ENCODE results near the gene INTS1.

The INTS1 gene

DNA sequence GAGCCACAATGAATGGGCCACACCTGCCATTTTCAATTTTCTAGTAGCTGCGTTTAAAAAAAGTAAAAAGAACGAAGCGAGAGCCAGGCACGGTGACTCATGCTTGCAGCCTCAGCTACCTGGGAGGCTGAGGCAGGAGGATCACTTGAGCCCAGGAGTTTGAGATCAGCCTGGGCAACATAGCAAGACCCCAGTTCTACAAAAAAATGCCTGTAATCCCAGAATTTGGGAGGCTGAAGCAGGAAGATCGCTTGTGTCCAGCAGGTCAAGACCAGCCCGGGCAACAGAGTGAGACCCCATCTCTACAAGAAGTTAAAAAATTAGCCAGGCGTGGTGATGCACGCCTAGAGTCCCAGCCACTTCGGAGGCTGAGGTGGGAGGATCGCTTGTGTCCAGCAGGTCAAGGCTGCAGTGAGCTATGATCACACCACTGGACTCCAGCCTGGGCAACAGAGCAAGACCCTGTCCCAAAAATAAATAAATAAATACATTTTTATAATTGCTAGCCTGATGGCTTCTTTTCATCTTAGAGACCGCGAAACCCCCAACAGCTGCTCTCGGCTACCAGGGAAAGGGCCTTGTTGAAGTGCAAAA is 77.0 kb downstream of the INTS1 start:
- H3K27ac ChIP-seq = no peak overlapping the region
- TF ChIP-seq, protein P1, sequence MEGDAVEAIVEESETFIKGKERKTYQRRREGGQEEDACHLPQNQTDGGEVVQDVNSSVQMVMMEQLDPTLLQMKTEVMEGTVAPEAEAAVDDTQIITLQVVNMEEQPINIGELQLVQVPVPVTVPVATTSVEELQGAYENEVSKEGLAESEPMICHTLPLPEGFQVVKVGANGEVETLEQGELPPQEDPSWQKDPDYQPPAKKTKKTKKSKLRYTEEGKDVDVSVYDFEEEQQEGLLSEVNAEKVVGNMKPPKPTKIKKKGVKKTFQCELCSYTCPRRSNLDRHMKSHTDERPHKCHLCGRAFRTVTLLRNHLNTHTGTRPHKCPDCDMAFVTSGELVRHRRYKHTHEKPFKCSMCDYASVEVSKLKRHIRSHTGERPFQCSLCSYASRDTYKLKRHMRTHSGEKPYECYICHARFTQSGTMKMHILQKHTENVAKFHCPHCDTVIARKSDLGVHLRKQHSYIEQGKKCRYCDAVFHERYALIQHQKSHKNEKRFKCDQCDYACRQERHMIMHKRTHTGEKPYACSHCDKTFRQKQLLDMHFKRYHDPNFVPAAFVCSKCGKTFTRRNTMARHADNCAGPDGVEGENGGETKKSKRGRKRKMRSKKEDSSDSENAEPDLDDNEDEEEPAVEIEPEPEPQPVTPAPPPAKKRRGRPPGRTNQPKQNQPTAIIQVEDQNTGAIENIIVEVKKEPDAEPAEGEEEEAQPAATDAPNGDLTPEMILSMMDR (conservative IDR thresholded peaks at IDR 0.05) = no peak

DNA sequence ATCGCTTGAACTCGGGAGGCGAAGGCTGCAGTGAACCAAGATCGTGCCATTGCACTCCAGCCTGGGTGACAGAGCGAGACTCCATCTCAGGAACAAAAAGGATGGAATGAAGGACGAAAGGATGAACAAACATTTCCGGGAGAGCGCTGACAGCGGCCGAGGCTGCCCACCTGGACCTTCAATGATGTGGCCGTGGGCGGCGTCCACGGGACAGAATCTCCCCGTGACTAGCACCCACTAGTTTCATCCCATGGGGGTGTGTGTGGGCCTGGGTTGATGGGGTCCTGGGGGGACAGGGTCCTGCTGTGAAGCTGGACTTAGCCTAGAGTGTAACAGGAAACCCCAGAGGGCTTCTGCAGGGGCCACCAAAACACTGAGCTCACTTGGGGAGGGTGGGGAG is 77.7 kb downstream of the INTS1 start:
- TF ChIP-seq, protein P1 (conservative IDR thresholded peaks at IDR 0.05) = no peak
- H3K27ac ChIP-seq = no peak overlapping the region

DNA sequence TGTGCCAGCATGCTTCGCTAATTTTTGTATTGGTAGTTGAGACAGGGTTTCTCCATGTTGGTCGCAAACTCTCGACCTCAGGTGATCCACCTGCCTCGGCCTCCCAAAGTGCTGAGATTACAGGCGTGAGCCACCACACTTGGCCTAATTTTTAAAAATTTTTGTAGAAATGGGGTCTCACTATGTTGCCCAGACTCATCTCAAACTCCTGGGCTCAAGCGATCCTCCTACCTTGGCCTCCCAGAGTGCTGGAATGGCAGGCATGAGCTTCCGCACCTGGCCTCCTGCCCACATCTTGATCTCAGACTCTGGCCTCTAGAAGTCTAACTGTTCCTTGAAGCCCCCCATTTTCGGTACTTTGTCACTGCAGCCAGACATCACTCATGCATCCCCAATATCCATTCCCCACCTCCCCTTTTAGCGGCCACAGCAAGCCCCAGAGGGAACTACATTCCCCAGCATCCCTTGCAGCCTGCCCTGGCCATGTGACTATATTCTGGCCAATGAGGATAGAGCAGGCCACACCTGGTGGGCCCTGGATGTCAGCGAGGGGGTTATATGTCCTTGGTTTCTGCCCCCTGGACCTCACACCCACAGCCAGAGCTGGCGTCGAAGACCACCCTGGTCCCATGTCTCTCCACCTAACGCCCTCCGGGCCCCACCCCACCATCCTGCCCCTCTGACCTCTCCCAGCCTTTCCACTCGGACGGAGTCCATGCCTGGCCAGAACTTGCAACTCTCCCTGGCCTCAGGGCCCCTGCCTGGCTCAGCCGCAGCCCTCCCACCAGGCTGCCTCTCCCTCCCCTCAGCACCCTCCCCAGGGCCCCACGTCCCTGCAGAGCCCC is 78.7 kb downstream of the INTS1 start:
- TF ChIP-seq, protein P1 (conservative IDR thresholded peaks at IDR 0.05) = no peak

DNA sequence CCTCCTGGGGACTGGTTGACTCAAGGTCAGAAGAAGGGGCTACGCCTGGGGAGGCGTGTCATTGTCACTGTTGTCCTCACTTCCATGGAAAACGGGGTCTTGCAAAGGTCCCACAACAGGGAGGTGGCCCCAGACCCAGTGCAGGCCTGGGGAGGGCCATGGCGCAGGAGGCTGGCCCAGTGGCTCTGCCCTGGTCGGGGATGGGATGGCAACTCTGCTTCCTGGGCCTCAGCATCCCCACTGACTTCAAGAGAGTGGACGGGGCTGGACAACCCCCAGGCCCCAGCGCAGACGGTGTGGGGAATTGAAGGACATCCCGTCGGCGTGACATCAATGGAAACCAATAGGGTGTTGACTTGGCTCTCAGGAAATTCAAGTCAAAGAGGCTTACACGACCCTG is 80.1 kb downstream of the INTS1 start:
- no peak overlapping the region for H3K27ac ChIP-seq
- TF ChIP-seq, protein P1 (conservative IDR thresholded peaks at IDR 0.05) = no peak

More for the DNA sequence above, 78.7 kb downstream of the INTS1 start:
- no peak overlapping the region for H3K27ac ChIP-seq

DNA sequence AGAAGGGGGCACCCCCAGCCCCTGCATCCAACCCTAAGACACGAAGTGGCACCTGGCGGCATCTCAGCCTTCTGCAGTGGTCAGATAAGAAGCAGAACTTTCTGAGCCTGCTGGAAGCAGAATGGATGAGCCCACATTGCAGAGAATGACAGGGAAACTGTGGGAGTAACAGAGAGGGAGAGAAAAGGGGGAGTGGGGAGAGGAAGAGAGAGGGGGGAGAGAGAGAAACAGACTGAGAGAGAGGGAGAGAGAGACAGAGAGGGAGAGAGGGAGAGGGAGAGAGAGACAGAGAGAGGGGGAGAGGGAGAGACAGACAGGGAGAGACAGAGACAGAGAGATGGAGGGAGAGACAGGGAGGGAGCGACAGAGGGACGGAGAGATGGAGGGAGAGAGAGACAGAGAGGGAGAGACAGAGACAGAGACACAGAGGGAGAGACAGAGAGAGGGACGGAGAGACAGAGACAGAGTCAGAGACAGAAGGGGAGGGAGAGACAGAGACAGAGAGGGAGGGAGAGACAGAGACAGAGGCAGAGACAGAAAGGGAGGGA is 80.9 kb downstream of the INTS1 start:
- TF ChIP-seq, protein P1 (conservative IDR thresholded peaks at IDR 0.05) = no peak
- no peak overlapping the region for H3K27ac ChIP-seq

DNA sequence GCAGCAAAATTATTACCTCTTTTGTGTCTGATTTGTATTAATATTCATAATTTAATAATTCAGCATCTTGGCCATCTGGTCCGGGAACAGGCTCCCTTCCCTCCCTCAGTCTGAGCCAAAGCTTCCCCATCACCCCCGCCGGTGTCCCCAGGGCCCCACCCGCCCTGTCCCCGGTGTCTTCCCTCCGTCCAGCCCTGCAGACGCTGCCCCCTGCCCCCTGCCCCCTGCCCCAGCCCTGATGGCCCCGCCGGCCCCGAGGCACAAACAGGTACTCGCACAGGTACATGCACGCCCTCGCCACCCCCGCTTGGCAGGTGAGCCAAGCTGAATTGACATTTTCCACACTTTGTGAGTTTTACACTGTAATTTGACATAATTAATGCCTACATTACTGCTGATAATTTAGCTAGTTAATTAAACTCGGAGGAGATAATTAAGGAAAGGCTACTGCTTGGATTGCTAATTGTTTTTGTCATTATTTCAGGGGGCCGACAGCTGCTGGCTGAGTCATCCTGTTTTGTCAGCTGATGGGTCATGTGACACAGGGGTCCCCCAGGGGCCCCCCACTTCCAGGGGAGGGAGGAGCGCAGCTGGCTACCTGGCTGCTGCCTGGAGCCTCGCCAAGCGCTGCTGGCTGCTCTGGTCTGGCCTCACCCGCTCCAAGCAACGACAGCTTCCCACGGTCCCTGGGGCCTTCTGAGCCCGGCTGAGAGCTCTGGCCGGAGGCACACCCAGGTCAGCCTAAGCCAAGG is 81.5 kb downstream of the INTS1 start:
- H3K27ac ChIP-seq = no peak overlapping the region

More for the DNA sequence above, 81.5 kb downstream of the INTS1 start:
- TF ChIP-seq, protein P1 (conservative IDR thresholded peaks at IDR 0.05) = no peak
